Measurements from ENCODE around the gene PARVB.

PARVB gene

GRCh38 chr22:44191036-44191454 lies 166.9 kb downstream of the PARVB start:
- Histone ChIP-seq H3K27ac (ENCODE audit: low read length) (no peak overlapping the region), H3K9ac (ENCODE audit: low read length) (no peak overlapping the region), H3K4me3 (ENCODE audit: low read length) (no peak overlapping the region), H3K79me2 (ENCODE audit: low read length) (no peaks in the 10 kb centered on the region), H3K4me1 (ENCODE audit: low read length) (peaks cover 27% of the 10 kb centered on the region), H3K27me3 (ENCODE audit: low read depth, low read length) (peaks cover 65% of the 10 kb centered on the region), H4K20me1 (ENCODE audit: insufficient read depth, low read length) (peaks cover 27% of the 10 kb centered on the region), H2AFZ (ENCODE audit: low read depth, low read length) (no peak overlapping the region), H3K4me2 (ENCODE audit: low read length) (peak overlapping the region; percentile 61), H3K9me3 (ENCODE audit: insufficient read depth, low read length) (no peaks in the 10 kb centered on the region), H3K36me3 (replicated peaks; ENCODE audit: low read depth, low read length) (no peaks in the 10 kb centered on the region)
- TF ChIP-seq CTCF (IDR thresholded peaks at IDR 0.05; ENCODE audit: low read depth, low read length) (no peak), EZH2phosphoT487 (IDR thresholded peaks at IDR 0.05; ENCODE audit: low read depth) (no peak)

GRCh38 chr22:44192098-44192815 lies 168.2 kb downstream of the PARVB start:
- Histone ChIP-seq H3K9me3 (ENCODE audit: insufficient read depth, low read length) (no peaks in the 10 kb centered on the region), H2AFZ (ENCODE audit: low read depth, low read length) (no peak overlapping the region), H3K4me1 (ENCODE audit: low read length) (peaks cover 27% of the 10 kb centered on the region), H3K4me3 (ENCODE audit: low read length) (no peak overlapping the region), H4K20me1 (ENCODE audit: insufficient read depth, low read length) (peaks cover 27% of the 10 kb centered on the region), H3K27me3 (ENCODE audit: low read depth, low read length) (peaks cover 70% of the 10 kb centered on the region), H3K9ac (ENCODE audit: low read length) (no peak overlapping the region), H3K79me2 (ENCODE audit: low read length) (no peaks in the 10 kb centered on the region), H3K27ac (ENCODE audit: low read length) (no peak overlapping the region), H3K4me2 (ENCODE audit: low read length) (no peak overlapping the region), H3K36me3 (replicated peaks; ENCODE audit: low read depth, low read length) (no peaks in the 10 kb centered on the region)
- no peak for TF ChIP-seq CTCF (IDR thresholded peaks at IDR 0.05; ENCODE audit: low read depth, low read length)
- no peak for TF ChIP-seq EZH2phosphoT487 (IDR thresholded peaks at IDR 0.05; ENCODE audit: low read depth)

GRCh38 chr22:44192816-44193534 lies 168.9 kb downstream of the PARVB start:
- H3K4me3 ChIP-seq (ENCODE audit: low read length): no peak overlapping the region

More at GRCh38 chr22:44192816-44193534, 168.9 kb downstream of the PARVB start:
- Histone ChIP-seq H3K4me1 (ENCODE audit: low read length) (peaks cover 27% of the 10 kb centered on the region), H3K36me3 (replicated peaks; ENCODE audit: low read depth, low read length) (no peaks in the 10 kb centered on the region), H3K4me2 (ENCODE audit: low read length) (no peak overlapping the region), H3K27ac (ENCODE audit: low read length) (no peak overlapping the region), H2AFZ (ENCODE audit: low read depth, low read length) (no peak overlapping the region), H3K27me3 (ENCODE audit: low read depth, low read length) (peaks cover 74% of the 10 kb centered on the region), H3K9ac (ENCODE audit: low read length) (no peak overlapping the region), H4K20me1 (ENCODE audit: insufficient read depth, low read length) (peaks cover 27% of the 10 kb centered on the region), H3K79me2 (ENCODE audit: low read length) (no peaks in the 10 kb centered on the region), H3K9me3 (ENCODE audit: insufficient read depth, low read length) (no peaks in the 10 kb centered on the region)
- TF ChIP-seq CTCF (IDR thresholded peaks at IDR 0.05; ENCODE audit: low read depth, low read length) (no peak), EZH2phosphoT487 (IDR thresholded peaks at IDR 0.05; ENCODE audit: low read depth) (no peak)
